ENCODE data around the gene PACRG. TPM values are rescaled to one million over a fixed set of nuclear protein-coding genes. Genes with fewer than 3 reads are reported as not detected.

The PACRG gene
- polyA plus RNA-seq, 1 donor (not counting 4 experiments of a cell fraction or from before 2014, with no cell fraction given) = 0.31 TPM

GRCh38 chr6:162871966-162872365 is 144.2 kb downstream of the PACRG start:
- Histone ChIP-seq H3K27me3 (ENCODE audit: control insufficient read depth, extremely low read depth, insufficient read depth, low read length) (no peaks in the 10 kb centered on the region), H2AFZ (ENCODE audit: control insufficient read depth, low read length) (no peak overlapping the region), H3K4me1 (ENCODE audit: control insufficient read depth, extremely low read depth, insufficient read depth, low read length) (no peaks in the 10 kb centered on the region), H3K27ac (ENCODE audit: control insufficient read depth, insufficient read depth, low read length) (no peak overlapping the region), H3K4me3 (ENCODE audit: control insufficient read depth in 2 of 3, extremely low read depth in 1 of 3, insufficient read depth in 2 of 3, low read depth in 1 of 3, low read length in 3 of 3) (no peak overlapping the region), H4K20me1 (ENCODE audit: control insufficient read depth, extremely low read depth, insufficient read depth, low read length) (no peaks in the 10 kb centered on the region), H3K9ac (ENCODE audit: control insufficient read depth, extremely low read depth, insufficient read depth, low read length) (no peak overlapping the region), H3K36me3 (ENCODE audit: control insufficient read depth in 2 of 2, extremely low read depth in 1 of 2, insufficient read depth in 2 of 2, low read length in 2 of 2) (no peaks in the 10 kb centered on the region), H3K79me2 (ENCODE audit: control insufficient read depth, insufficient read depth, low read length) (no peaks in the 10 kb centered on the region), H3K4me2 (ENCODE audit: control insufficient read depth, extremely low read depth, insufficient read depth, low read depth, low read length) (no peak overlapping the region), H3K9me1 (ENCODE audit: control insufficient read depth, extremely low read depth, insufficient read depth, low read length) (no peaks in the 10 kb centered on the region), H3K9me3 (ENCODE audit: control insufficient read depth, low read depth, low read length) (no peaks in the 10 kb centered on the region)
- dilution Hi-C loops (cut with MboI; ENCODE audit: extremely low pct_ligation_motif_present, low sequenced_read_pairs) = no loop called here
- no peak for DNase-seq (ENCODE audit: low read depth, low spot score)
- no peak for FAIRE-seq
- TF ChIP-seq EZH2 (IDR thresholded peaks at IDR 0.05; ENCODE audit: low read length) (no peak), CTCF (optimal IDR thresholded peaks at IDR 0.05 in 1 of 3, IDR thresholded peaks at IDR 0.05 in 1 of 3, conservative IDR thresholded peaks at IDR 0.05 in 1 of 3; ENCODE audit: extremely low read depth in 1 of 3, insufficient read depth in 2 of 3, low read length in 3 of 3) (no peak)

GRCh38 chr6:162873537-162873936 is 145.8 kb downstream of the PACRG start:
- Histone ChIP-seq H2AFZ (ENCODE audit: control insufficient read depth, low read length) (no peak overlapping the region), H3K27me3 (ENCODE audit: control insufficient read depth, extremely low read depth, insufficient read depth, low read length) (no peaks in the 10 kb centered on the region), H3K4me3 (ENCODE audit: control insufficient read depth in 2 of 3, extremely low read depth in 1 of 3, insufficient read depth in 2 of 3, low read depth in 1 of 3, low read length in 3 of 3) (no peak overlapping the region), H3K4me2 (ENCODE audit: control insufficient read depth, extremely low read depth, insufficient read depth, low read depth, low read length) (no peak overlapping the region), H3K9me1 (ENCODE audit: control insufficient read depth, extremely low read depth, insufficient read depth, low read length) (no peaks in the 10 kb centered on the region), H3K36me3 (ENCODE audit: control insufficient read depth in 2 of 2, extremely low read depth in 1 of 2, insufficient read depth in 2 of 2, low read length in 2 of 2) (no peaks in the 10 kb centered on the region), H4K20me1 (ENCODE audit: control insufficient read depth, extremely low read depth, insufficient read depth, low read length) (no peaks in the 10 kb centered on the region), H3K79me2 (ENCODE audit: control insufficient read depth, insufficient read depth, low read length) (no peaks in the 10 kb centered on the region), H3K4me1 (ENCODE audit: control insufficient read depth, extremely low read depth, insufficient read depth, low read length) (no peaks in the 10 kb centered on the region), H3K9ac (ENCODE audit: control insufficient read depth, extremely low read depth, insufficient read depth, low read length) (no peak overlapping the region), H3K9me3 (ENCODE audit: control insufficient read depth, low read depth, low read length) (no peaks in the 10 kb centered on the region), H3K27ac (ENCODE audit: control insufficient read depth, insufficient read depth, low read length) (no peak overlapping the region)
- DNase-seq (ENCODE audit: low read depth, low spot score) (no peak), FAIRE-seq (no peak)
- dilution Hi-C loops (cut with MboI; ENCODE audit: extremely low pct_ligation_motif_present, low sequenced_read_pairs) = no loop called here
- no peak for TF ChIP-seq EZH2 (IDR thresholded peaks at IDR 0.05; ENCODE audit: low read length)
- TF ChIP-seq CTCF (optimal IDR thresholded peaks at IDR 0.05 in 1 of 3, IDR thresholded peaks at IDR 0.05 in 1 of 3, conservative IDR thresholded peaks at IDR 0.05 in 1 of 3; ENCODE audit: extremely low read depth in 1 of 3, insufficient read depth in 2 of 3, low read length in 3 of 3) = no peak
